IPS DF 6.9 (cell line): ENCODE data around the gene SSU72.

Experiments used
- DNase-seq: peaks from one replicate; pipeline ENCODE4 v3.0.0-alpha.2; 2013; ENCODE audit warnings: low read depth, low spot score
- H3K27ac ChIP-seq: one replicate; pipeline ENCODE4 v1.5.1; 2013; ENCODE audit warnings: low read length, control low read depth
- H3K27me3 ChIP-seq: 2 replicates; pipeline ENCODE4 v1.6.1; 2013; ENCODE audit warnings: mild to moderate bottlenecking, low read length; ENCODE audit not compliant: control insufficient read depth, insufficient read depth
- H3K36me3 ChIP-seq: 2 replicates; pipeline ENCODE4 v1.6.1; 2013; ENCODE audit warnings: low read length; ENCODE audit not compliant: control insufficient read depth, insufficient read depth
- H3K4me1 ChIP-seq: 2 replicates; pipeline ENCODE4 v1.6.1; 2013; ENCODE audit warnings: low read length; ENCODE audit not compliant: control insufficient read depth, insufficient read depth
- H3K4me3 ChIP-seq: 2 replicates; pipeline ENCODE4 v1.5.1; 2013; ENCODE audit warnings: mild to moderate bottlenecking, low read length
- H3K9me3 ChIP-seq: 2 replicates; pipeline ENCODE4 v1.6.1; 2013; ENCODE audit warnings: low read length, inconsistent platforms; ENCODE audit not compliant: control insufficient read depth, insufficient read depth
- WGBS: extraction: QIAGEN DNeasy Blood & Tissue Kit; methylation state at CpG from one replicate; pipeline ENCODE4 v1.1.7; 2013; ENCODE audit warnings: mixed read lengths, missing lambda C conversion rate; ENCODE audit not compliant: insufficient read length, insufficient coverage; 5-methylcytosine and 5-hydroxymethylcytosine counted together

Gene SSU72

DNA sequence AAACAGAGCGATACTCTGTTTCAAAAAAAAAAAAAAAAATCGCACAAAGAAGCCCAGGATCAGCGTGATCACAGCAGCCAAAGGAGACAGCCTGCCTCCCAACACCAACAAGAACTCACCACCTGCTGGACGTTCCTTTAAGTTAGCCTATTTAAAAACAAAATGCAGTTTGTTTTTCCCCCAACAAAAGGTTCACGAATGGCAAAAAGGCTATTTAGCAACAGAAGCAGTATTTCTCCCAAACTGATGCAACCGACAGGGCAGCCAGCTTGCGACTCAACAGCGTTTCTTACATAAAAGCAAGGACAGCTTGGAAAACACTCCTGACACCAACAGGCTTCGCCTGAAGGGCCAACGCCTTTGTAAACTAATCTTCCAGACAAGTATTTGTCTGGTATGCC is 6.8 kb downstream of the SSU72 start:
- Histone ChIP-seq H3K4me3 (no peak overlapping the region), H3K36me3 (peaks cover 7% of the 10 kb centered on the region), H3K27ac (no peak overlapping the region), H3K9me3 (no peaks in the 10 kb centered on the region), H3K27me3 (no peaks in the 10 kb centered on the region), H3K4me1 (no peaks in the 10 kb centered on the region)
- WGBS = no CpG with 5 or more reads among the region's 10 CpGs
- no peak for DNase-seq

DNA sequence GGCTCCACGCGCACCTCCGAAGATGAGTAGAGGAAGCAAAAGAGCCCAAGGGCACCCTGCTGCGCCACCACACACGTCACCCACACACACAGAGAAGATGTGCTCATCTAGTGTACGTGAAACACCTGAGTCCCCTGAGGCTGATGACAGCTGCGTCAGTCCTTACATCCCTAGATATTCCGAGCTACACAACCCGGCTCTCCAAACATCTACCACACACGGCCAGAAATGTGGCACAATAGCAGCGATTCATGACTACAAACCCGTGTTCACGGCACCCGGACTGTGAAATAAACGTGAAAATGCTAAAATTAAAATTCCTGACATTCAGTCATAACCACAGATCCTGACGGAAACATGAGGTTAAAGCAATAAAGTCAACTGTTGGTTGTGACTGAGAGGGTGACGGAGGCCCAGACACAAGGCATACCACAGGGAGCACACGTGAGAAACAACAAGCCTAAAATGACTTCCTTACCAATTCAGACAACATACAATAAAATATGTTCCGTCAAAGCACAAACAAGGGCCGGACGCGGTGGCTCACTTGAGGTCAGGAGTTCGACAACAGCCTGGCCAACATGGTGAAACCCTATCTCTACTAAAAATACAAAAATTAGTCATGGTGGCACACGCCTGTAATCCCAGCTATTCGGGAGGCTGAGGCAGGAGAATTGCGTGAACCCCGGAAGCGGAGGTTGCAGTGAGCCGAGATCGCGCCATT is 7.3 kb downstream of the SSU72 start:
- Histone ChIP-seq H3K36me3 (peaks cover 12% of the 10 kb centered on the region), H3K27ac (no peak overlapping the region), H3K9me3 (no peaks in the 10 kb centered on the region), H3K4me3 (no peak overlapping the region), H3K27me3 (no peaks in the 10 kb centered on the region), H3K4me1 (no peaks in the 10 kb centered on the region)
- no CpG with 5 or more reads among the region's 31 CpGs for WGBS
- no peak for DNase-seq

GRCh38 chr1:1565340-1565739 is 9.3 kb downstream of the SSU72 start:
- Histone ChIP-seq H3K36me3 (peaks cover 19% of the 10 kb centered on the region), H3K4me3 (no peak overlapping the region), H3K27me3 (no peaks in the 10 kb centered on the region), H3K9me3 (no peaks in the 10 kb centered on the region), H3K27ac (no peak overlapping the region), H3K4me1 (no peaks in the 10 kb centered on the region)
- no CpG with 5 or more reads among the region's 10 CpGs for WGBS
- DNase-seq = no peak

- no CpG with 5 or more reads among the region's 19 CpGs for WGBS
- no peak for DNase-seq
- no peak overlapping the region for H3K4me3 ChIP-seq
- H3K27ac ChIP-seq = no peak overlapping the region
- peaks cover 19% of the 10 kb centered on the region for H3K36me3 ChIP-seq
- no peaks in the 10 kb centered on the region for H3K9me3 ChIP-seq
- no peaks in the 10 kb centered on the region for H3K4me1 ChIP-seq
- H3K27me3 ChIP-seq = no peaks in the 10 kb centered on the region
These were observed 10.4 kb downstream of the SSU72 start for GRCh38 chr1:1564268-1564667.

DNA sequence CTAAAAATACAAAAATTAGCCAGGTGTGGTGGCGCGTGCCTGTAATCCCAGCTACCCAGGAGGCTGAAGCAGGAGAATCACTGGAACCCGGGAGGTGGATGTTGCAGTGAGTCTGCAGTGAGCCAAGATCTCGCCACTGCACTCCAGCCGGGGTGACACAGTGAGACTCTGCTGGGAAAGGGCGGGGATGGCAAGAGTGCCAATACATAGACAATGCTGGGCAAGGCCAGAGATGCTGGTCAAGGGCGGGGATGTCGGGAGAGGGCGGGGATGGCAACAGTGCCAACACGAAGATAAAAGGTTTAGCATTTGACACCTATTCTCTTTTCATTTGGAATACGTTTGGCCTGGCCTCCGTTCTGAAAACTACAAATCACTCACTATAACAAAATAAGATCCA is 11.0 kb downstream of the SSU72 start:
- Histone ChIP-seq H3K9me3 (no peaks in the 10 kb centered on the region), H3K27ac (no peak overlapping the region), H3K36me3 (peaks cover 19% of the 10 kb centered on the region), H3K4me3 (no peak overlapping the region), H3K27me3 (no peaks in the 10 kb centered on the region), H3K4me1 (no peaks in the 10 kb centered on the region)
- WGBS = no CpG with 5 or more reads among the region's 12 CpGs
- no peak for DNase-seq

DNA sequence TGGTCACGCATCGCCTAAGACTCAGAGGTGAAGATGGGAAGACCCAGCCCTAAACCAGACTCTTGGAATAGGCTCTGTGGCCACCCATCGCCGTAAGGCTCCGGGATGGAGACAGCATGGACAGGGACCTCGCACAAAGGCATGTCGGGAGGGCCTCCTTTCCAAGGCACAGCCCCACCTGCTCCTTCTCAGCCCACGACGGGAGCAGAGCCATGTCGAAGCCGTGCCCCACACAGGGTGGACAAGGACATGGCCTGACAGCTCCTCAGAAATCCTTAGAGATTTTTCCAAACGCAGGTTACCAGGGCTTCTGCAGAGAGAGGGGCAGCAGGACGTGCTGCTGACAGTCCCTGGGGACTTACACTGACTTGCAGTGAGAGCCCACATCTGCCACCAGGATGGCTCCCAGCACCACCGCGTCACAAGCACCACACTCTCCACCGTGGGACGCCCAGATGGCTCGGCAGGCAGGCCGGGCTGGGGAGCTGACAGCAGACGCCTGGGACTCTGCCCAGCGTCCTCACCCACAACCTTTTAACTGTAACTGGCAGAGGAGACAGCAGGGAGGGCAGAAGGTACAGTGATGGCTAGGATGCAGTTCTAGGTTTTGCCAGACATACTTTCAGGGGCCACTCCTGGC is 12.0 kb downstream of the SSU72 start:
- no peak overlapping the region for H3K27ac ChIP-seq
- H3K27me3 ChIP-seq = no peaks in the 10 kb centered on the region
- H3K36me3 ChIP-seq = peaks cover 19% of the 10 kb centered on the region
- H3K4me1 ChIP-seq = no peaks in the 10 kb centered on the region
- no peaks in the 10 kb centered on the region for H3K9me3 ChIP-seq
- DNase-seq = no peak
- WGBS = no CpG with 5 or more reads among the region's 21 CpGs
- H3K4me3 ChIP-seq = no peak overlapping the region

DNA sequence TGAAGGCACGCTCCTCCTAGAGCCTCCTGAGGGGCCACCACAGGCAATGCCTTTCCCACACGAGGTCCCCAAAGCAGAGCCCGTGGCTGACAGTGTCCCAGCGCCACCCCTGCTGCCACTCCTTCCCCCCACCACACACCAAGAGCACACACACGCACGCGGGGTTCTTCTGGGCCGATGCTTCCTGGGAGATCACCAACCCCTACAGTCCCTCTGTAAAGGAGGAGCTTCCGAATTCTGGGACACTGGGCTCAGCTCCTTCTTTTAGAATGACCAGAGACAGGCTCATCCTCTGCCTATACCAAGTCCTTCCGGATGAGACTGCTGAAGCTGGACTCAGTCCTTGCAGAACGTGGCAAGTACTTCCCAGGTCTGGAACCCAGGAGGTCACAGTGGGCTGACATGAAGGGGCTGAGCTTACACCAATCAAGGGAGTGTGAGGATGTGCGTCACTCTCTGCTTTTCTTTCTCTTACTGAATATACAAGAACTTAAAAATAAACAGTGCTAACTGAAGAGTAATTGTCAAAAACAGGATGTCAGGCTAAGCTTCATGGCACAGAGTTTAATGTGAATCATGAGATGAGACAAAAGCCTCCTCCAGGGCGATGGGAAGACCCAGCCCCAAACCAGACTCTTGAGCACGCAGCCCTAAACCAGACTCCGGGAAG is 12.7 kb downstream of the SSU72 start:
- Histone ChIP-seq H3K36me3 (peaks cover 19% of the 10 kb centered on the region), H3K27ac (no peak overlapping the region), H3K27me3 (no peaks in the 10 kb centered on the region), H3K9me3 (no peaks in the 10 kb centered on the region), H3K4me1 (no peaks in the 10 kb centered on the region), H3K4me3 (no peak overlapping the region)
- DNase-seq = no peak
- WGBS = no CpG with 5 or more reads among the region's 15 CpGs

DNA sequence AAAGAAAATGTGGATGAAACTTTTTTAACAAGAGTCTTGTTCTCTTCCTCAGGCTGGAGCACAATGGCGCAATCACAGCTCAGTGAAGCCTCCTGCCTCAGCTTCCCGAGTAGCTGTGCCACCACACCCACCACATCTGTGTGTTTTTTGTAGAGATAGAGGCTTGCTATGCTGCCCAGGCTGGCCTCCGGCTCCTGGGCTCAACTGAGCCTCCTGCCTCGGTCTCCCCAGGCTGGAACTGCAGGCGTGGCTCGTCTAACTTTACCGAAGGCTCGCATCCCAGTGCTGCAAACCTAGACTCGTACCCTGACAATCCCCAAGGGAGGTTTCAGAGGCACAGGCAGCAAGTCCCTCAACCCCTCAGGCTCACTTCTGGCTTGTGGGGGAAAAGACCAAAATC is 14.5 kb downstream of the SSU72 start:
- no peak overlapping the region for H3K27ac ChIP-seq
- H3K4me1 ChIP-seq = no peaks in the 10 kb centered on the region
- no peak overlapping the region for H3K4me3 ChIP-seq
- no peaks in the 10 kb centered on the region for H3K27me3 ChIP-seq
- no CpG with 5 or more reads among the region's 9 CpGs for WGBS
- no peak for DNase-seq
- H3K36me3 ChIP-seq = peaks cover 19% of the 10 kb centered on the region
- H3K9me3 ChIP-seq = no peaks in the 10 kb centered on the region

DNA sequence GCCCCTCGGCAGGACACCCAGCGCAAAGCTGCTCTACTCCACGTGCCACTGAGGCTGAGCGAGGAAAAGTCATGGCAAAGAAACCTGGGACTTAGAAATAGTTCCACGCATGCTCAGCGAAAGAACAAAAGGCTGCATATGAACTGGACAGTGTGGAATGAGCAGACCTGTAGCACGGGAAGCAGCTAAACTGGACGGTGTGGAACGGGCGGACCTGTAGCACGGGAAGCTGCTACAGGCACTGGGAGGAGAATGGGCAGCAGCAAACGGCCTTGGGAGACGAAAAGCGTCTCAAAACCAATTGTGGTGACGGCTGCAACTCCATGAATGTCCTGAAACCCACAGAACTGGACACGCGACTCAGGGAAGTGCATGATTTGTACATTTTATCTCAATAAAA is 15.6 kb downstream of the SSU72 start:
- H3K4me3 ChIP-seq = no peak overlapping the region
- H3K36me3 ChIP-seq = peaks cover 13% of the 10 kb centered on the region
- DNase-seq = no peak
- H3K27ac ChIP-seq = no peak overlapping the region
- H3K27me3 ChIP-seq = no peaks in the 10 kb centered on the region
- no peaks in the 10 kb centered on the region for H3K4me1 ChIP-seq
- WGBS = no CpG with 5 or more reads among the region's 17 CpGs
- H3K9me3 ChIP-seq = no peaks in the 10 kb centered on the region

GRCh38 chr1:1558591-1558990 is 16.1 kb downstream of the SSU72 start:
- H3K27ac ChIP-seq = no peak overlapping the region
- no peaks in the 10 kb centered on the region for H3K27me3 ChIP-seq
- peaks cover 13% of the 10 kb centered on the region for H3K36me3 ChIP-seq
- WGBS = no CpG with 5 or more reads among the region's 4 CpGs
- no peak for DNase-seq
- no peaks in the 10 kb centered on the region for H3K9me3 ChIP-seq
- no peak overlapping the region for H3K4me3 ChIP-seq
- no peaks in the 10 kb centered on the region for H3K4me1 ChIP-seq
